Measurements from ENCODE around the gene RAF1.
"Not testable (repeated sequence)": the region's sequence is repeated elsewhere in the genome, so short reads cannot be mapped to it uniquely, and the experiment has no call there.

Gene RAF1

GRCh38 chr3:12638105-12638504 is 25.8 kb downstream of the RAF1 start:
- DNase-seq (ENCODE audit: low read depth), result no peak

GRCh38 chr3:12633108-12633507 is 30.8 kb downstream of the RAF1 start:
- no peak for DNase-seq (ENCODE audit: low read depth)

- DNase-seq (ENCODE audit: low read depth), result no peak
Measured at GRCh38 chr3:12632523-12632922, 31.4 kb downstream of the RAF1 start.

- DNase-seq (ENCODE audit: low read depth), result not testable (repeated sequence)
Measured at GRCh38 chr3:12630843-12631242, 33.1 kb downstream of the RAF1 start.

GRCh38 chr3:12630292-12630691 is 33.6 kb downstream of the RAF1 start:
- DNase-seq (ENCODE audit: low read depth), result no peak

- DNase-seq (ENCODE audit: low read depth), result no peak
Measured at GRCh38 chr3:12629560-12629959, 34.4 kb downstream of the RAF1 start.

- DNase-seq (ENCODE audit: low read depth), result no peak
Measured at GRCh38 chr3:12628813-12629212, 35.1 kb downstream of the RAF1 start.

- no peak for DNase-seq (ENCODE audit: low read depth)
Measured at GRCh38 chr3:12627370-12627769, 36.5 kb downstream of the RAF1 start.

GRCh38 chr3:12624964-12625363 is 39.0 kb downstream of the RAF1 start:
- not testable (repeated sequence) for DNase-seq (ENCODE audit: low read depth)

- DNase-seq (ENCODE audit: low read depth), result no peak
Measured at GRCh38 chr3:12624056-12624455, 39.9 kb downstream of the RAF1 start.

GRCh38 chr3:12622335-12622734 is 41.6 kb downstream of the RAF1 start:
- DNase-seq (ENCODE audit: low read depth), result no peak

- no peak for DNase-seq (ENCODE audit: low read depth)
Measured at GRCh38 chr3:12620729-12621128, 43.2 kb downstream of the RAF1 start.

- no peak for DNase-seq (ENCODE audit: low read depth)
Measured at GRCh38 chr3:12620305-12620704, 43.6 kb downstream of the RAF1 start.

- DNase-seq (ENCODE audit: low read depth), result no peak
Measured at GRCh38 chr3:12618426-12618825, 45.5 kb downstream of the RAF1 start.

GRCh38 chr3:12615266-12615665 is 48.7 kb downstream of the RAF1 start:
- DNase-seq (ENCODE audit: low read depth), result no peak

GRCh38 chr3:12613250-12613649 is 50.7 kb downstream of the RAF1 start:
- no peak for DNase-seq (ENCODE audit: low read depth)

- no peak for DNase-seq (ENCODE audit: low read depth)
Measured at GRCh38 chr3:12612514-12613226, 51.2 kb downstream of the RAF1 start.

- DNase-seq (ENCODE audit: low read depth), result no peak
Measured at GRCh38 chr3:12611117-12611516, 52.8 kb downstream of the RAF1 start.

GRCh38 chr3:12608376-12608775 is 55.5 kb downstream of the RAF1 start:
- DNase-seq (ENCODE audit: low read depth), result no peak

GRCh38 chr3:12603969-12604368 is 59.9 kb downstream of the RAF1 start:
- DNase-seq (ENCODE audit: low read depth), result no peak

GRCh38 chr3:12601072-12601471 is 62.8 kb downstream of the RAF1 start:
- no peak for DNase-seq (ENCODE audit: low read depth)

- no peak for DNase-seq (ENCODE audit: low read depth)
Measured at GRCh38 chr3:12598890-12599289, 65.0 kb downstream of the RAF1 start.

- DNase-seq (ENCODE audit: low read depth), result no peak
Measured at GRCh38 chr3:12593473-12593872, 70.4 kb downstream of the RAF1 start.

- no peak for DNase-seq (ENCODE audit: low read depth)
Measured at GRCh38 chr3:12591997-12592715, 71.8 kb downstream of the RAF1 start.

Data from activated T-cell treated with anti-CD3 and anti-CD28 coated beads for 24 hours (primary cell).